T-helper 17 cell (primary cell): ENCODE data around the gene HVCN1. TPM values are rescaled to one million over a fixed set of nuclear protein-coding genes. Genes with fewer than 3 reads are reported as not detected.

Experiments used
- ATAC-seq: fragments of 150-1000 bp; cut with Tn5 transposase; 2 replicates; pipeline ENCODE4 v1.10.0; 2021; ENCODE audit warnings: mild to moderate bottlenecking, moderate library complexity
- DNase-seq, 3 donors: peaks; one replicate each; pipeline versions ENCODE4 v3.0.0 to v3.0.0-alpha.2; 2020 to 2021
- H3K9me3 ChIP-seq: one replicate; pipeline ENCODE4 v1.7.0; 2013; ENCODE audit warnings: low read length, mild to moderate bottlenecking; ENCODE audit not compliant: control insufficient read depth, poor library complexity, severe bottlenecking
- H3K27ac Mint-ChIP-seq: one replicate; pipeline ENCODE4 v1.8.0; 2022; ENCODE audit warnings: mild to moderate bottlenecking, moderate library complexity, mixed read lengths
- H3K27me3 Mint-ChIP-seq: one replicate; pipeline ENCODE4 v1.8.0; 2022; ENCODE audit warnings: mixed read lengths
- H3K36me3 Mint-ChIP-seq: one replicate; pipeline ENCODE4 v1.8.0; 2022; ENCODE audit warnings: low read depth, mixed read lengths
- H3K4me1 Mint-ChIP-seq: one replicate; pipeline ENCODE4 v1.8.0; 2022; ENCODE audit warnings: mild to moderate bottlenecking, mixed read lengths
- H3K4me3 Mint-ChIP-seq: one replicate; pipeline ENCODE4 v1.8.0; 2022; ENCODE audit warnings: mild to moderate bottlenecking, moderate library complexity, mixed read lengths
- total RNA-seq, 4 donors: library from RNA in 2 of 4; stranded (reverse) in 2 of 4; gene quantifications; one replicate each; pipeline ENCODE4 v1.2.3 and lab custom pipeline; 2022 to 2026

The HVCN1 gene
- total RNA-seq, 2 donors from 2014 or later: 4.6 to 8.8 TPM

DNA sequence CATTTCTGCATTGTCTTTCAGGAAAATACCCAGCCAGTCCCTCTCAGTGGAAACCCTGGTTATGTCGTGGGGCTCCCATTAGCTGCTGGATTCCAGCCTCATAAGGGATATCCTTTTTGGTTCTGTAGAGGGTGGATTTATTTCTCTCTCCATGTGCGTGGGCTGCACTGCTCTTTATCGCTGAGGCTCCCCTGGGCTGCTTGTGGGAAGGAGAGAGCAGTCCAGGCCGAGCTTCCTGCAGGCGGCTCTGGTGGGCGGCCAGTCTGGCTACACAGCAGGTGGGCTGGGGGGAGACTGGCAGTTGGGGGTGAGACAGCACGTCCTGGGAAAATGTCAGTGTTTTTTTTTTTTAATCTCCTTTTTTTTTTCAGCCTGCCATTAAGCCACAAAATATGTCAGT lies 47.4 kb downstream of the HVCN1 start:
- no peaks in the 10 kb centered on the region for H3K9me3 ChIP-seq
- no peak overlapping the region for H3K27ac Mint-ChIP-seq

DNA sequence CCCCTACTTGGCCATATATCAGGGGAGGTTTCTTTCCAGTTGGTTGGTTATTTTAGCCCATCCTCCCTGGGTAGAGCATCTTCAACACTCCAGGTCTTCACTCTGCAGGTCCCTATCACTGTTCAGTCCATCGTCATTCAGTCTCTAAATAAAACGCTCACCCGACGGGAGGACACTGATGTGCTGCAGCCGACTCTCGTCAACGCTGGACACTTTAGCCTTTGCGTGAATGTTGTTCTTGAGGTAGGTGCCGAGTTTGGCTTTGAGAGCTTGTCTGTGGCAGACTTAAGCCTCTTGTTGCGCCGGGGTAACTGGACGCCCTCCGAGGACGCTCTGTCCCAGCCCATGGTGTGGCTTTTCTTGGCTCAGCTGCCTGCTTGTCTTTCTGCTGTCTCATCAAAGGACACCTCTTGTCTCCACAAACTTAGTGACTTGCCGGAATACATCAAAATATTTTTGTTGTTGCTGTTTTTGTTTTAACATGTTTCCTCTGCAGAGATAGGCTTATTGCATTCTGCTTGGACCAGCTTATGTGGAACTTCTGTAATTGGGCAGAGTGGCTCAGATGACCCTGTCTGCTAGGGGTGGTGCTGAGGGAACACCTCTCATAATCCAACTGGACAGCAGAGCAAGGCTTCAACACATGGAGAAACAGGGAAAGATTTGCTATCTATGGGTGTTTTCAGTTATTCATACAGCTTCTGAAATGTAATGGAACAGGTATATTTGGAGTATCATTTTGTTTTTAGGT lies 48.5 kb downstream of the HVCN1 start:
- no peak overlapping the region for H3K27ac Mint-ChIP-seq
- ATAC-seq (no peak), DNase-seq (no peak)
- H3K36me3 Mint-ChIP-seq: no peaks in the 10 kb centered on the region
- H3K4me3 Mint-ChIP-seq: no peak overlapping the region
- H3K9me3 ChIP-seq: no peaks in the 10 kb centered on the region
- no peaks in the 10 kb centered on the region for H3K4me1 Mint-ChIP-seq
- H3K27me3 Mint-ChIP-seq: no peaks in the 10 kb centered on the region

More for the DNA sequence above, 47.4 kb downstream of the HVCN1 start:
- no peaks in the 10 kb centered on the region for H3K36me3 Mint-ChIP-seq
- DNase-seq: no peak
- H3K4me1 Mint-ChIP-seq: no peaks in the 10 kb centered on the region
- no peak overlapping the region for H3K4me3 Mint-ChIP-seq
- ATAC-seq: no peak
- H3K27me3 Mint-ChIP-seq: no peaks in the 10 kb centered on the region

DNA sequence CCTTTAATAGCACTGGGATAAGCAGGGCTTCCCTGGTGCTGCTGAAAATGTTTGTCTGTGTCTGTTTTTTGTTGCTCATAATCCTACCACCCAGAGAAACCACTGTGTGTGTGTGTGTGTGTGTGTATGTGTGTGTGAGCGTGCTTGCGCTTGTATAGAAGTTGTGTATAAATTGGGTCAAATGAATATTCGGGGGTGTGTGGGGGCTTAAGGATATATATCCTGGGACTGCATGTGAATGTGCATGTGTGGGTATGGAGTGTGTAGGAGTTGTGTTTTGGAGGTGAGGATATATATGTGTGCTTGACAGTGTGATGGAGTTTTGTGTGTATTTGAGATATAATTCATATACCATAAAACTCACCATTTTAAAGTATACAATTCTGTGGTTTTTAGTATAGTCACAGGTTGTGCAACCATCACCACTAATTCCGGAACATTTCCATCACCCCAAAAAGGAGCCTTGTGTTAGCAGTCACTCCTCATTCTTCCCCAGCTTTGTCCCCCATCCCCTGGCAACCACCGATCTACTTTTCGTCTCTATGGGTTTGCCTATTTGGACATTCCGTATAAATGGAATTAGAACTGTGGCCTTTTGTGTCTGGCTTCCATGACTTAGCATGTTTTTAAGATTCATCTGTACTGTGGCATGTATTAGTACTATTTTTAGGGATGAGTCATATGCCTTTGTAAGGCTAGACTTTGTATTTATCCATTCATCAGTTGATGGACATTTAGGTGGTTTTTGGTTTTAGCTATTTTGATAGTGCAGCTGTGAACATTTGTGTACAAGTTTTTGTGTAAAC lies 49.4 kb downstream of the HVCN1 start:
- no peaks in the 10 kb centered on the region for H3K36me3 Mint-ChIP-seq
- no peaks in the 10 kb centered on the region for H3K27me3 Mint-ChIP-seq
- H3K9me3 ChIP-seq: no peaks in the 10 kb centered on the region
- H3K4me1 Mint-ChIP-seq: no peaks in the 10 kb centered on the region
- ATAC-seq (no peak), DNase-seq (no peak)
- no peak overlapping the region for H3K27ac Mint-ChIP-seq
- no peak overlapping the region for H3K4me3 Mint-ChIP-seq

DNA sequence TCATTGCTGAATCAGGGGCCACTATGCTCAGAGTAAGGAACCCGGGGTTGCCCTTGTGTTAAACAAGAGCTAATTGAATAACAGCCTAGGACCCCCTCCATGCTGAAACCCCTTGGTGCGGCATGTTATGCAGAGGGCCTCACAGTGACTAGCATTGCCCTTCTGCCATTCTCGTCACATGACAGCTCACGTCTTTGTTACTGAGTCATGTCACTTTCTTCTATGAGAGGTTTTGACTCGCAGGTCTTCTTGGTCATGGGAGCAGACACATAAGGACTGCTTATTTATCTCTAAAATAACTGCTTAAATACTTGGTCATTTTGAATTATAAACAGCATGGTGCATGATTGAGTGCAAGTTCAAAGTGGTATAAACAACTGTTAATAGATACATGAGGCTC lies 50.1 kb downstream of the HVCN1 start:
- no peaks in the 10 kb centered on the region for H3K9me3 ChIP-seq
- ATAC-seq (no peak), DNase-seq (no peak)
- no peaks in the 10 kb centered on the region for H3K36me3 Mint-ChIP-seq
- H3K4me1 Mint-ChIP-seq: no peaks in the 10 kb centered on the region
- no peak overlapping the region for H3K27ac Mint-ChIP-seq
- no peaks in the 10 kb centered on the region for H3K27me3 Mint-ChIP-seq
- no peak overlapping the region for H3K4me3 Mint-ChIP-seq

DNA sequence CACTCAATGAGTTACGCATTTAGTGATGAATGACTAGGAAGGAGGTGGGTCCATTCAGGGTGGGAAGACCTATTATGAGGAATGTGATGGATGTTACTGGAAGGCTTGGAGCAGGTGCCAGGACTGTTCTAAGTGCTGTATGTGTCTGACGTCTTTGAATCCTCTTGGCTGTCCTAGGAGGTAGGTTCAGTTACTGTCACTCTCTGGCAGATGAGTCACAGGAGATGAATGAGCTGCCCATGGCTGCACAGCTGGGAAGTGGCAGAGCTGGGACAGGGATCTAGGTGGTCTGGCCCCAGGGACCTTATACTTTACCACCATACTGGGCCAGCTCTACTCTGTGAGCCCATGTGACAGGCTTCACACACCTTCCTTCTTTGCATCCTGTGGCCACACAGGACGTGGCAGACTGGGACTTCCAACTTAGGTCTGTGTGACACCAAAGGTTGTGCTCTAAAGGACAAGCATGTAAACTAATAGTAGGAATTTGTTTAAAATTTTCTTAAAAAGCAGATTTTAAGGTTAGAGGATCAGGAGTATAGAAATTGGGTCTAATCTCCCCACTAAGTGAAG lies 51.0 kb downstream of the HVCN1 start:
- no peak overlapping the region for H3K27ac Mint-ChIP-seq
- H3K27me3 Mint-ChIP-seq: no peaks in the 10 kb centered on the region
- no peaks in the 10 kb centered on the region for H3K4me1 Mint-ChIP-seq
- no peaks in the 10 kb centered on the region for H3K36me3 Mint-ChIP-seq
- no peak for DNase-seq
- no peak for ATAC-seq
- H3K9me3 ChIP-seq: no peaks in the 10 kb centered on the region
- H3K4me3 Mint-ChIP-seq: no peak overlapping the region

DNA sequence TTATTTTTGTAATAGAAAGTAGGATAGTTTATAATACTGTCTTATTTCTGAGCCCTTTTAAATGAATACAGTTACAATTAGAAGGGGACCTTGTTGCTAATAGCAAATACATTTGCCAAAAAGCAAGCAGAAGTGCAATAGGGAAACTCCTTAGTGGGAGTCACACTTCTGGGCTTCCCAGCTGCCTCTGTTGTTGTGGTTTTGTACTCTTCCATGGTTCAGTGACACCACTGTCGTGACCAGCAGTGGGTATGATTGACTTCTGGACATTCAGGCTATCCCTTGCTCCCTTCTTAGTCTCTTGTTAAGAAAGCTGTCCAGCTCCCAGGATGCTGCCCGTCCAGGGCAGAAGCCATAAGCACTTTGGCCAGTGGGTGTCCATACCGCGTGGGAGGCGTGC lies 52.4 kb downstream of the HVCN1 start:
- ATAC-seq: no peak
- H3K9me3 ChIP-seq: no peaks in the 10 kb centered on the region
- Mint-ChIP-seq H3K4me3 (no peak overlapping the region), H3K27me3 (no peaks in the 10 kb centered on the region), H3K27ac (no peak overlapping the region), H3K36me3 (no peaks in the 10 kb centered on the region), H3K4me1 (no peaks in the 10 kb centered on the region)
- no peak for DNase-seq

DNA sequence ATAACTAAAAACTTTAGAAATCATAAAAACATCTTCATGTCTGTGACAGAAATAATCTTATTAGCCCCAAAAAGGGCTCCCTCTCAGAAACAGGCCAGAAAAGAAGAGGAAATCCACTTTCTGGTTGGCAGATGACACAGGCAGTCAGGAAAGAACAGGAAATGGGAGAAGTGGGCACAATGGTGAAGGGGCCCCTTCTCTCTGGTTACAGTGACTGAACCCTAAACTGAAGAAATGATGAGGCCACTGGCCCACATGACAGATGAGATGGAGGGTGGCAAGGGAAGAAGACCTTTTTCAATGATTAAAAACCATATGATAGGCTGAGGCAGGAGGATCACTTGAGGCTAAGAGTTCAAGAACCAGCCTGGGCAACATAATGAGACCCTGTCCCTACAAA lies 53.9 kb downstream of the HVCN1 start:
- H3K4me1 Mint-ChIP-seq: no peaks in the 10 kb centered on the region
- no peak for DNase-seq
- H3K27ac Mint-ChIP-seq: no peak overlapping the region
- no peaks in the 10 kb centered on the region for H3K27me3 Mint-ChIP-seq
- ATAC-seq: no peak
- H3K9me3 ChIP-seq: no peaks in the 10 kb centered on the region
- H3K4me3 Mint-ChIP-seq: no peak overlapping the region
- no peaks in the 10 kb centered on the region for H3K36me3 Mint-ChIP-seq

DNA sequence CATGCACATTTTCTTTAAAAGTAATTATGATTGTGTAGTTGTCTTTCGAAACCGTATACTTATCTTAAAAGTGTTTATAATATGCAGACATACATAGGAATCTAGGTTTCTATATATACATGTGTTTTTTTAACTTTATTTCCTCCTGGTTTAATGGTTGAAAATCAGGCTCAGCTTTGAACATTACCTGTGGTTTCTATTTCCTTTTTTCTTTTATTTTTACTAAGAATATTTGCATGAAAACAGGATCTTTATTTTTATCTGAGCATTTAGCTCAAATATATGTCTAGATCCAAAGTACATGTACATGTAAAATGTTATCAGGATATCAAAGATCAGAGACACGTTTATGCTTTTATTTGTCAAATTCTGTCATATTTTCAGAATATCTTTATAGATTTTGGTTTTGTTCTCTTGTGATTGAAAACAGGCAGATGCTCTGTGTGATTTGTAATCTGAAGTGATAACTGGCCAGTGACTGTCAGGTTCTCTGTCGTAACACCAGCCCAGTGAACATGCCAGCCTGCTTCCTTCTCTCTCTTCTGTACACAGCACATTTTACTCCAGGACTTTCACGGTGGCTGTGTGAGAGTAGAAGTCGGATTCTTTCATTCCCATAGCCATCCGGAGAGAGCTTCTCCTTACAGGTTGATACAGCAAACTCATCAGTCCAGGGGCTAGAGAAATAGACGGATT lies 61.3 kb downstream of the HVCN1 start:
- Mint-ChIP-seq H3K27me3 (no peaks in the 10 kb centered on the region), H3K4me3 (no peak overlapping the region), H3K27ac (peak overlapping the region; percentile 77), H3K36me3 (peaks cover 2% of the 10 kb centered on the region), H3K4me1 (peaks cover 5% of the 10 kb centered on the region)
- no peaks in the 10 kb centered on the region for H3K9me3 ChIP-seq
- ATAC-seq: no peak
- DNase-seq: no peak

DNA sequence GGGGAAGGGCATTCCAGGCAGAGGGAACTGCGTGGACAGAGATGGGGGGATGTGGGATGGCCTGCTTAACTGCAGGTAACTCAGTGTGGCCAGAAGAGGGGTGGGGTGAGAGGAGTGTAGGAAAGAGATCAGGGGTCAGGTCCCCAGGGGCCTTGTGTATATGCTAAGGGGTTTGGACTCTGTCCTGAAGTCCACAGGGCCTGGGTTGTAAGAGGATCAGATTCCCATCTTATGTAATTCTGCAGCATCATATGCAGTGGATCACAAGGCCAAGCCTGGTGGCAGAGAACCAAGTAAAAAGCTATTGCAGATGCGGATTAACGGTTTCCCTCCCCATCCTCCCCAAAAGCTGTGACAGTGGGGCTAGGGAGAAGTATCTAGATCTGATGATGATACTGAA lies 66.3 kb downstream of the HVCN1 start:
- H3K4me1 Mint-ChIP-seq: peaks cover 2% of the 10 kb centered on the region
- no peak overlapping the region for H3K4me3 Mint-ChIP-seq
- no peak overlapping the region for H3K27ac Mint-ChIP-seq
- DNase-seq: no peak
- H3K27me3 Mint-ChIP-seq: no peaks in the 10 kb centered on the region
- no peaks in the 10 kb centered on the region for H3K36me3 Mint-ChIP-seq
- ATAC-seq: no peak
- no peaks in the 10 kb centered on the region for H3K9me3 ChIP-seq

DNA sequence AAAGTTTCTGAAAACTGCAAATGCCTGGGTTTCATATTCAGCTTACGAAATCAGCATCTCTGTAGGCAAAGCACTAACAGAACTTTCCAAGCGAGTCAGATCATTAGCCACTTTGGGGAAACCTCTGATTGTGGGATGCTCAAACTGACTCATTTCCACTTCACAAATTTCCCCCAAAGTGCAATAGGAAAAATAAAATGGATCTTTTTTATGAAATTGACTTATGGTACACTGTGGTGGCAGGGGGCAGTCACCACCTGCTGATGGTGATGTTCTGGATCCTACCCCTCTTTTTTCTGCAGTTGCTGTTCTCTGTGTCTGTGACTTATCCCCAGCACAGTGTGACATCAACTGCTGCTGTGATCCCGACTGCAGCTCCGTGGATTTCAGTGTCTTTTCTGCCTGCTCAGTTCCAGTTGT lies 69.4 kb downstream of the HVCN1 start:
- H3K36me3 Mint-ChIP-seq: no peaks in the 10 kb centered on the region
- no peak for DNase-seq
- peak; percentile 46 for ATAC-seq

DNA sequence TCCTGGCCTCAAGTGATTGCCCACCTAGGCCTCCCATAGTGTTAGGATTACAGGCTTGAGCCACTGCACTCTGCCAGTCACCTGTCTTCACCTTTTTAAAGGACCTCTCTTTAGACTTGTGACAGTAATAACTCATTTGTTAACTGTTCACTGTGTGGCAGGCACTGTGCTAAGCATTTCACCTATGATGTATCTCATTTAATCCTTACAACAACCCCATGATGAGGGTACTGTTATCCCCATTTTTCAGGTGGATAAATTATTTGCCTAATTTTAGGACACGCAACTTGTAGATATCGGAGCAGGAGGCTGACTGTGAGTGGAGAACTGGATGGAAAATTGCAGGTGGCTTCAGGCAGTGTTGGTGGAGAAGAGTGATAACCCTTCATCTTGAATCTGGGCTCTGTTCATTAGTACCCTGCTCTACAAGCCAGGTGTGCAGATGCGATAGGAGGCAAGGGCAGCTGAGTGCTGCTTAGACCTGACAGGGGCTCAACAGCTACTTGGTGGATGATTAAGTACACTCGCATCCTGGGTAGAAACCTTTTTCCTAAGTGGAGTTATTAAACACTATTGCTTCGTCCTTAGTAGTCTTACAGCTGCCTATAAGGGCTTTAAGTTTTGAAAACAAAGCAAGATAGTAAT lies 72.3 kb downstream of the HVCN1 start:
- no peak overlapping the region for H3K27ac Mint-ChIP-seq
- no peak overlapping the region for H3K4me3 Mint-ChIP-seq
- no peaks in the 10 kb centered on the region for H3K36me3 Mint-ChIP-seq
- H3K27me3 Mint-ChIP-seq: no peaks in the 10 kb centered on the region
- no peaks in the 10 kb centered on the region for H3K9me3 ChIP-seq
- DNase-seq (no peak), ATAC-seq (no peak)
- peaks cover 2% of the 10 kb centered on the region for H3K4me1 Mint-ChIP-seq

More for the DNA sequence above, 69.4 kb downstream of the HVCN1 start:
- no peaks in the 10 kb centered on the region for H3K4me1 Mint-ChIP-seq
- H3K27me3 Mint-ChIP-seq: no peaks in the 10 kb centered on the region
- no peak overlapping the region for H3K27ac Mint-ChIP-seq
- no peaks in the 10 kb centered on the region for H3K9me3 ChIP-seq
- H3K4me3 Mint-ChIP-seq: no peak overlapping the region

DNA sequence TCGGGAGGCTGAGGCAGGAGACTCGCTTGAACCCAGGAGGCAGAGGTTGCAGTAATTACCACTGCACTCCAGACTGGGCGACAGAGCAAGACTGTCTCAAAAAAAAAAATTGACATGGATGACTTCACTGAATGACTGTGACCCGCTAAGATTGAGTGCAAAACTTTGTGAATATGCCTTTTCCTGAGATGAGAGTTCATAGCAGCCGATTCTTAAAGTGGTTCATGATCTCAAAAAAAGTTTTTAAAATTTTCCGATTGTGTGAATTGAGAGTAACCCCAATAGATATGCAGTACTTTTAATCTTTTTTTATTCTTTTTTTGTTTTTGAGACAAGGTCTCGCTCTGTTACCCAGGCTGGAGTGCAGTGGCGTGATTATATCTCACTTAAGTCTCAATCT lies 73.7 kb downstream of the HVCN1 start:
- Mint-ChIP-seq H3K36me3 (no peaks in the 10 kb centered on the region), H3K4me3 (peak overlapping the region; percentile 3), H3K27me3 (no peaks in the 10 kb centered on the region), H3K4me1 (peaks cover 2% of the 10 kb centered on the region), H3K27ac (no peak overlapping the region)
- no peak for ATAC-seq
- DNase-seq: no peak
- no peaks in the 10 kb centered on the region for H3K9me3 ChIP-seq
